ENCODE results near the gene STXBP4. TPM values are rescaled to one million over a fixed set of nuclear protein-coding genes. Genes with fewer than 3 reads are reported as not detected.

Gene STXBP4
- total and polyA plus RNA-seq, 2 experiments from 2014 or later, result 25.0 to 52.1 TPM

DNA sequence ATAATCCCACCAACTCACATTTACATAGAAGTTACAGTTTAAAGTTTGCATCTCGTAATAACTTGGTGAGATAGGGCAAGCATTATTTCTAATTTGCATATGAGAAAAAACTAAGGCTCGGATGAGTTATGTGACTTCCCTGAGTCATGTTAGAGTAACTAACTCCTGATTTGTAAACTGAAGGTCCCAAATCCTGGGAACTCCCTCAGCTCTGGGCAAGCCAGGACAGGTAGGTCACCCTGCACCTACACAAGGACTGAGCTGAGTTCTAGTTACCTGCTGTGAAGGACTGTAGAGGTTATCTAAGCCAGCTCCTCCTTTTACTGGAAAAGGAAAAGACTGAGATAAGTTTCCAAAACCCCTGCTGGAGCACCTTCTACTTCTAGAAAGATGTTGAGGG is 204.0 kb downstream of the STXBP4 start:
- Histone ChIP-seq H2AFZ (no peak overlapping the region), H3K27ac (ENCODE audit: low read depth) (no peak overlapping the region), H4K20me1 (replicated peaks; ENCODE audit: insufficient read depth) (no peaks in the 10 kb centered on the region), H3K9me2 (ENCODE audit: insufficient read depth) (no peaks in the 10 kb centered on the region), H3K4me3 (no peak overlapping the region), H3F3A (replicated peaks; ENCODE audit: low read depth) (no peaks in the 10 kb centered on the region), H3K79me2 (replicated peaks; ENCODE audit: insufficient read depth) (no peaks in the 10 kb centered on the region), H3K27me3 (ENCODE audit: insufficient read depth) (no peaks in the 10 kb centered on the region), H3K4me1 (ENCODE audit: insufficient read depth) (no peaks in the 10 kb centered on the region), H3K36me3 (ENCODE audit: insufficient read depth) (no peaks in the 10 kb centered on the region), H3K4me2 (no peak overlapping the region)
- H3K27ac Mint-ChIP-seq, result no peak overlapping the region
- TF ChIP-seq NANOG (IDR thresholded peaks at IDR 0.05; ENCODE audit: borderline replicate concordance) (no peak), CREB1 (CRISPR knock-in tag; IDR thresholded peaks at IDR 0.05; ENCODE audit: low read depth) (no peak), ZNF114 (CRISPR knock-in tag; IDR thresholded peaks at IDR 0.05) (no peak), STAT1 (IDR thresholded peaks at IDR 0.05; ENCODE audit: unreplicated experiment) (no peak), ZNF331 (CRISPR knock-in tag; IDR thresholded peaks at IDR 0.05; ENCODE audit: low read depth) (no peak), EZH2phosphoT487 (IDR thresholded peaks at IDR 0.05; ENCODE audit: unreplicated experiment) (no peak), JUNB (IDR thresholded peaks at IDR 0.05; ENCODE audit: unreplicated experiment) (no peak), POLR2AphosphoS5 (IDR thresholded peaks at IDR 0.05; ENCODE audit: low read depth) (no peak)
- TF ChIP-seq, protein P1, sequence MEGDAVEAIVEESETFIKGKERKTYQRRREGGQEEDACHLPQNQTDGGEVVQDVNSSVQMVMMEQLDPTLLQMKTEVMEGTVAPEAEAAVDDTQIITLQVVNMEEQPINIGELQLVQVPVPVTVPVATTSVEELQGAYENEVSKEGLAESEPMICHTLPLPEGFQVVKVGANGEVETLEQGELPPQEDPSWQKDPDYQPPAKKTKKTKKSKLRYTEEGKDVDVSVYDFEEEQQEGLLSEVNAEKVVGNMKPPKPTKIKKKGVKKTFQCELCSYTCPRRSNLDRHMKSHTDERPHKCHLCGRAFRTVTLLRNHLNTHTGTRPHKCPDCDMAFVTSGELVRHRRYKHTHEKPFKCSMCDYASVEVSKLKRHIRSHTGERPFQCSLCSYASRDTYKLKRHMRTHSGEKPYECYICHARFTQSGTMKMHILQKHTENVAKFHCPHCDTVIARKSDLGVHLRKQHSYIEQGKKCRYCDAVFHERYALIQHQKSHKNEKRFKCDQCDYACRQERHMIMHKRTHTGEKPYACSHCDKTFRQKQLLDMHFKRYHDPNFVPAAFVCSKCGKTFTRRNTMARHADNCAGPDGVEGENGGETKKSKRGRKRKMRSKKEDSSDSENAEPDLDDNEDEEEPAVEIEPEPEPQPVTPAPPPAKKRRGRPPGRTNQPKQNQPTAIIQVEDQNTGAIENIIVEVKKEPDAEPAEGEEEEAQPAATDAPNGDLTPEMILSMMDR (conservative IDR thresholded peaks at IDR 0.05; ENCODE audit: low read depth in 2 of 2), result no peak
- TF ChIP-seq, protein P2, sequence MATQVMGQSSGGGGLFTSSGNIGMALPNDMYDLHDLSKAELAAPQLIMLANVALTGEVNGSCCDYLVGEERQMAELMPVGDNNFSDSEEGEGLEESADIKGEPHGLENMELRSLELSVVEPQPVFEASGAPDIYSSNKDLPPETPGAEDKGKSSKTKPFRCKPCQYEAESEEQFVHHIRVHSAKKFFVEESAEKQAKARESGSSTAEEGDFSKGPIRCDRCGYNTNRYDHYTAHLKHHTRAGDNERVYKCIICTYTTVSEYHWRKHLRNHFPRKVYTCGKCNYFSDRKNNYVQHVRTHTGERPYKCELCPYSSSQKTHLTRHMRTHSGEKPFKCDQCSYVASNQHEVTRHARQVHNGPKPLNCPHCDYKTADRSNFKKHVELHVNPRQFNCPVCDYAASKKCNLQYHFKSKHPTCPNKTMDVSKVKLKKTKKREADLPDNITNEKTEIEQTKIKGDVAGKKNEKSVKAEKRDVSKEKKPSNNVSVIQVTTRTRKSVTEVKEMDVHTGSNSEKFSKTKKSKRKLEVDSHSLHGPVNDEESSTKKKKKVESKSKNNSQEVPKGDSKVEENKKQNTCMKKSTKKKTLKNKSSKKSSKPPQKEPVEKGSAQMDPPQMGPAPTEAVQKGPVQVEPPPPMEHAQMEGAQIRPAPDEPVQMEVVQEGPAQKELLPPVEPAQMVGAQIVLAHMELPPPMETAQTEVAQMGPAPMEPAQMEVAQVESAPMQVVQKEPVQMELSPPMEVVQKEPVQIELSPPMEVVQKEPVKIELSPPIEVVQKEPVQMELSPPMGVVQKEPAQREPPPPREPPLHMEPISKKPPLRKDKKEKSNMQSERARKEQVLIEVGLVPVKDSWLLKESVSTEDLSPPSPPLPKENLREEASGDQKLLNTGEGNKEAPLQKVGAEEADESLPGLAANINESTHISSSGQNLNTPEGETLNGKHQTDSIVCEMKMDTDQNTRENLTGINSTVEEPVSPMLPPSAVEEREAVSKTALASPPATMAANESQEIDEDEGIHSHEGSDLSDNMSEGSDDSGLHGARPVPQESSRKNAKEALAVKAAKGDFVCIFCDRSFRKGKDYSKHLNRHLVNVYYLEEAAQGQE (IDR thresholded peaks at IDR 0.05; ENCODE audit: unreplicated experiment), result no peak
- TF ChIP-seq, protein P3, sequence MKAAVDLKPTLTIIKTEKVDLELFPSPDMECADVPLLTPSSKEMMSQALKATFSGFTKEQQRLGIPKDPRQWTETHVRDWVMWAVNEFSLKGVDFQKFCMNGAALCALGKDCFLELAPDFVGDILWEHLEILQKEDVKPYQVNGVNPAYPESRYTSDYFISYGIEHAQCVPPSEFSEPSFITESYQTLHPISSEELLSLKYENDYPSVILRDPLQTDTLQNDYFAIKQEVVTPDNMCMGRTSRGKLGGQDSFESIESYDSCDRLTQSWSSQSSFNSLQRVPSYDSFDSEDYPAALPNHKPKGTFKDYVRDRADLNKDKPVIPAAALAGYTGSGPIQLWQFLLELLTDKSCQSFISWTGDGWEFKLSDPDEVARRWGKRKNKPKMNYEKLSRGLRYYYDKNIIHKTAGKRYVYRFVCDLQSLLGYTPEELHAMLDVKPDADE (IDR thresholded peaks at IDR 0.05), result no peak
- TF ChIP-seq, protein P4, sequence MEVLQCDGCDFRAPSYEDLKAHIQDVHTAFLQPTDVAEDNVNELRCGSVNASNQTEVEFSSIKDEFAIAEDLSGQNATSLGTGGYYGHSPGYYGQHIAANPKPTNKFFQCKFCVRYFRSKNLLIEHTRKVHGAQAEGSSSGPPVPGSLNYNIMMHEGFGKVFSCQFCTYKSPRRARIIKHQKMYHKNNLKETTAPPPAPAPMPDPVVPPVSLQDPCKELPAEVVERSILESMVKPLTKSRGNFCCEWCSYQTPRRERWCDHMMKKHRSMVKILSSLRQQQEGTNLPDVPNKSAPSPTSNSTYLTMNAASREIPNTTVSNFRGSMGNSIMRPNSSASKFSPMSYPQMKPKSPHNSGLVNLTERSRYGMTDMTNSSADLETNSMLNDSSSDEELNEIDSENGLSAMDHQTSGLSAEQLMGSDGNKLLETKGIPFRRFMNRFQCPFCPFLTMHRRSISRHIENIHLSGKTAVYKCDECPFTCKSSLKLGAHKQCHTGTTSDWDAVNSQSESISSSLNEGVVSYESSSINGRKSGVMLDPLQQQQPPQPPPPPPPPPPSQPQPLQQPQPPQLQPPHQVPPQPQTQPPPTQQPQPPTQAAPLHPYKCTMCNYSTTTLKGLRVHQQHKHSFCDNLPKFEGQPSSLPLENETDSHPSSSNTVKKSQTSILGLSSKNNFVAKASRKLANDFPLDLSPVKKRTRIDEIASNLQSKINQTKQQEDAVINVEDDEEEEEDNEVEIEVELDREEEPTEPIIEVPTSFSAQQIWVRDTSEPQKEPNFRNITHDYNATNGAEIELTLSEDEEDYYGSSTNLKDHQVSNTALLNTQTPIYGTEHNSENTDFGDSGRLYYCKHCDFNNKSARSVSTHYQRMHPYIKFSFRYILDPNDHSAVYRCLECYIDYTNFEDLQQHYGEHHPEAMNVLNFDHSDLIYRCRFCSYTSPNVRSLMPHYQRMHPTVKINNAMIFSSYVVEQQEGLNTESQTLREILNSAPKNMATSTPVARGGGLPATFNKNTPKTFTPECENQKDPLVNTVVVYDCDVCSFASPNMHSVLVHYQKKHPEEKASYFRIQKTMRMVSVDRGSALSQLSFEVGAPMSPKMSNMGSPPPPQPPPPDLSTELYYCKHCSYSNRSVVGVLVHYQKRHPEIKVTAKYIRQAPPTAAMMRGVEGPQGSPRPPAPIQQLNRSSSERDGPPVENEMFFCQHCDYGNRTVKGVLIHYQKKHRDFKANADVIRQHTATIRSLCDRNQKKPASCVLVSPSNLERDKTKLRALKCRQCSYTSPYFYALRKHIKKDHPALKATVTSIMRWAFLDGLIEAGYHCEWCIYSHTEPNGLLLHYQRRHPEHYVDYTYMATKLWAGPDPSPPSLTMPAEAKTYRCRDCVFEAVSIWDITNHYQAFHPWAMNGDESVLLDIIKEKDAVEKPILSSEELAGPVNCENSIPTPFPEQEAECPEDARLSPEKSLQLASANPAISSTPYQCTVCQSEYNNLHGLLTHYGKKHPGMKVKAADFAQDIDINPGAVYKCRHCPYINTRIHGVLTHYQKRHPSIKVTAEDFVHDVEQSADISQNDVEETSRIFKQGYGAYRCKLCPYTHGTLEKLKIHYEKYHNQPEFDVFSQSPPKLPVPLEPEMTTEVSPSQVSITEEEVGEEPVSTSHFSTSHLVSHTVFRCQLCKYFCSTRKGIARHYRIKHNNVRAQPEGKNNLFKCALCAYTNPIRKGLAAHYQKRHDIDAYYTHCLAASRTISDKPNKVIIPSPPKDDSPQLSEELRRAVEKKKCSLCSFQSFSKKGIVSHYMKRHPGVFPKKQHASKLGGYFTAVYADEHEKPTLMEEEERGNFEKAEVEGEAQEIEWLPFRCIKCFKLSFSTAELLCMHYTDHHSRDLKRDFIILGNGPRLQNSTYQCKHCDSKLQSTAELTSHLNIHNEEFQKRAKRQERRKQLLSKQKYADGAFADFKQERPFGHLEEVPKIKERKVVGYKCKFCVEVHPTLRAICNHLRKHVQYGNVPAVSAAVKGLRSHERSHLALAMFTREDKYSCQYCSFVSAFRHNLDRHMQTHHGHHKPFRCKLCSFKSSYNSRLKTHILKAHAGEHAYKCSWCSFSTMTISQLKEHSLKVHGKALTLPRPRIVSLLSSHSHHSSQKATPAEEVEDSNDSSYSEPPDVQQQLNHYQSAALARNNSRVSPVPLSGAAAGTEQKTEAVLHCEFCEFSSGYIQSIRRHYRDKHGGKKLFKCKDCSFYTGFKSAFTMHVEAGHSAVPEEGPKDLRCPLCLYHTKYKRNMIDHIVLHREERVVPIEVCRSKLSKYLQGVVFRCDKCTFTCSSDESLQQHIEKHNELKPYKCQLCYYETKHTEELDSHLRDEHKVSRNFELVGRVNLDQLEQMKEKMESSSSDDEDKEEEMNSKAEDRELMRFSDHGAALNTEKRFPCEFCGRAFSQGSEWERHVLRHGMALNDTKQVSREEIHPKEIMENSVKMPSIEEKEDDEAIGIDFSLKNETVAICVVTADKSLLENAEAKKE (CRISPR knock-in tag; IDR thresholded peaks at IDR 0.05), result no peak
- ATAC-seq (no peak), DNase-seq (ENCODE audit: low spot score) (no peak)
- no peak overlapping the region for H3K4me3 Mint-ChIP-seq
- H3K27me3 Mint-ChIP-seq (ENCODE audit: insufficient read depth, low read depth, poor library complexity), result peaks cover 4% of the 10 kb centered on the region
- no peaks in the 10 kb centered on the region for H3K4me1 Mint-ChIP-seq
- peaks cover 10% of the 10 kb centered on the region for H3K9me3 Mint-ChIP-seq
- H3K36me3 Mint-ChIP-seq (ENCODE audit: low read depth), result peaks cover 10% of the 10 kb centered on the region
